ENCODE measurements around the gene CCDC88C. TPM values are rescaled to one million over a fixed set of nuclear protein-coding genes. Genes with fewer than 3 reads are reported as not detected.

CCDC88C gene
- under 0.01 and 0.16 TPM in 2 replicates for total RNA-seq

GRCh38 chr14:91417120-91417982, at the start of gene CCDC88C:
CCDC88C (minus strand) TSS chr14:91417820; CDS start chr14:91417690, 130 bp downstream.

GRCh38 chr14:91244501-91244901, 173.1 kb downstream of the CCDC88C start, which contains the start of gene GPR68:
GPR68 (minus strand) TSS chr14:91244704; CDS start chr14:91235050, 9,654 bp downstream.

Other genes with a start within 250 kb of the CCDC88C start
- 3.4 and 6.3 TPM in 2 replicates for gene GPR68, start 173.1 kb downstream of the CCDC88C start, total RNA-seq
- 40.8 and 49.8 TPM in 2 replicates for gene PPP4R3A, start 92.5 kb upstream of the CCDC88C start, total RNA-seq

All from hair follicle dermal papilla cell (primary cell).